Stomach (tissue), 4 donors: Measurements from ENCODE around the gene HRH1.

Experiments used
- CTCF ChIP-seq, 7 experiments: fragments of 450-650 bp in 4 of 7; fragments of 200-600 bp in 3 of 7; sonication (generic) in 3 of 7; IDR thresholded peaks; one replicate each; pipeline ENCODE4 v1.5.1; 2016 to 2019; ENCODE audit warnings: antibody characterized with exemption in 7 of 7, control low read depth in 2 of 7, mild to moderate bottlenecking in 1 of 7
- EP300 ChIP-seq: sonication (generic); formaldehyde crosslinking; IDR thresholded peaks from one replicate; pipeline ENCODE4 v1.6.1; 2017; ENCODE audit warnings: antibody characterized with exemption

- TF ChIP-seq CTCF (IDR thresholded peaks at IDR 0.05): no peak
- TF ChIP-seq EP300: no peak
Observed at GRCh38 chr3:11247362-11247761, 93.1 kb downstream of the HRH1 start.
